Astrocyte of the spinal cord (primary cell): ENCODE data around the gene MAGI2.

Source experiments
- DNase-seq: peaks from one replicate; pipeline ENCODE4 v3.0.0; 2011; ENCODE audit warnings: low read depth, low spot score
- H3K4me3 ChIP-seq: 2 replicates; pipeline ENCODE4 v1.5.1; 2011; ENCODE audit warnings: low read depth, mild to moderate bottlenecking, low read length, moderate library complexity
- in situ Hi-C: cut with HindIII; loops from 2 replicates; pipeline ENCODE4 v1.10.0; 2017; ENCODE audit warnings: low sequenced_read_pairs
- TF ChIP-seq, protein P1 (sequence below): IDR thresholded peaks from 2 replicates; pipeline ENCODE4 v1.5.1; 2012; ENCODE audit warnings: low read depth, mild to moderate bottlenecking, low read length, inconsistent platforms

MAGI2 gene

GRCh38 chr7:78261739-78262138 lies 1191.7 kb downstream of the MAGI2 start:
- TF ChIP-seq, protein P1, sequence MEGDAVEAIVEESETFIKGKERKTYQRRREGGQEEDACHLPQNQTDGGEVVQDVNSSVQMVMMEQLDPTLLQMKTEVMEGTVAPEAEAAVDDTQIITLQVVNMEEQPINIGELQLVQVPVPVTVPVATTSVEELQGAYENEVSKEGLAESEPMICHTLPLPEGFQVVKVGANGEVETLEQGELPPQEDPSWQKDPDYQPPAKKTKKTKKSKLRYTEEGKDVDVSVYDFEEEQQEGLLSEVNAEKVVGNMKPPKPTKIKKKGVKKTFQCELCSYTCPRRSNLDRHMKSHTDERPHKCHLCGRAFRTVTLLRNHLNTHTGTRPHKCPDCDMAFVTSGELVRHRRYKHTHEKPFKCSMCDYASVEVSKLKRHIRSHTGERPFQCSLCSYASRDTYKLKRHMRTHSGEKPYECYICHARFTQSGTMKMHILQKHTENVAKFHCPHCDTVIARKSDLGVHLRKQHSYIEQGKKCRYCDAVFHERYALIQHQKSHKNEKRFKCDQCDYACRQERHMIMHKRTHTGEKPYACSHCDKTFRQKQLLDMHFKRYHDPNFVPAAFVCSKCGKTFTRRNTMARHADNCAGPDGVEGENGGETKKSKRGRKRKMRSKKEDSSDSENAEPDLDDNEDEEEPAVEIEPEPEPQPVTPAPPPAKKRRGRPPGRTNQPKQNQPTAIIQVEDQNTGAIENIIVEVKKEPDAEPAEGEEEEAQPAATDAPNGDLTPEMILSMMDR = no peak
- no peak for DNase-seq
- H3K4me3 ChIP-seq = no peak overlapping the region
- in situ Hi-C loops = no loop called here

DNA sequence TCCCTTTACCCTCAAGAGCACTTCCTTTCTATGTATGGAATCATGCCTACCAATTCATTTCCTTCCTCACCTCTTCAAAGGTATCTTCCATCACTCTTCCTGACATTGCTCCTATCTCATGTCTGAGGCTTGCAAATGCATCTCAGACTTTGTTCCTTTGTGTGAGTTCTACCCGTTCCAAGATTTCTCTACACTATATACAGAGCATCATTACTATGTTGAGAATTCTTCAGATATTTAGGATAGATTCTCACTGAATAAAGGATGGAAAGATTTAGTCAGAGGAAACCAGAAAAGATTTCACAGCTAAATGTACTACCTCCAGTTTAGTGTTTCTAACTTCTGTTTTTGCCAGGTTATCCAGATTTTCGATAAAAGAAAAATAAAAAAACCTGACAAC lies 1192.2 kb downstream of the MAGI2 start:
- TF ChIP-seq, protein P1 = no peak
- in situ Hi-C loops = no loop called here
- DNase-seq = no peak
- H3K4me3 ChIP-seq = no peak overlapping the region

GRCh38 chr7:78260826-78261225 lies 1192.6 kb downstream of the MAGI2 start:
- in situ Hi-C loops = no loop called here

GRCh38 chr7:78254726-78255055 lies 1198.8 kb downstream of the MAGI2 start:
- TF ChIP-seq, protein P1 = no peak
- in situ Hi-C loops = no loop called here
- DNase-seq = no peak
- no peak overlapping the region for H3K4me3 ChIP-seq

More at GRCh38 chr7:78260826-78261225, 1192.6 kb downstream of the MAGI2 start:
- DNase-seq = no peak
- TF ChIP-seq, protein P1 = no peak
- H3K4me3 ChIP-seq = no peak overlapping the region

DNA sequence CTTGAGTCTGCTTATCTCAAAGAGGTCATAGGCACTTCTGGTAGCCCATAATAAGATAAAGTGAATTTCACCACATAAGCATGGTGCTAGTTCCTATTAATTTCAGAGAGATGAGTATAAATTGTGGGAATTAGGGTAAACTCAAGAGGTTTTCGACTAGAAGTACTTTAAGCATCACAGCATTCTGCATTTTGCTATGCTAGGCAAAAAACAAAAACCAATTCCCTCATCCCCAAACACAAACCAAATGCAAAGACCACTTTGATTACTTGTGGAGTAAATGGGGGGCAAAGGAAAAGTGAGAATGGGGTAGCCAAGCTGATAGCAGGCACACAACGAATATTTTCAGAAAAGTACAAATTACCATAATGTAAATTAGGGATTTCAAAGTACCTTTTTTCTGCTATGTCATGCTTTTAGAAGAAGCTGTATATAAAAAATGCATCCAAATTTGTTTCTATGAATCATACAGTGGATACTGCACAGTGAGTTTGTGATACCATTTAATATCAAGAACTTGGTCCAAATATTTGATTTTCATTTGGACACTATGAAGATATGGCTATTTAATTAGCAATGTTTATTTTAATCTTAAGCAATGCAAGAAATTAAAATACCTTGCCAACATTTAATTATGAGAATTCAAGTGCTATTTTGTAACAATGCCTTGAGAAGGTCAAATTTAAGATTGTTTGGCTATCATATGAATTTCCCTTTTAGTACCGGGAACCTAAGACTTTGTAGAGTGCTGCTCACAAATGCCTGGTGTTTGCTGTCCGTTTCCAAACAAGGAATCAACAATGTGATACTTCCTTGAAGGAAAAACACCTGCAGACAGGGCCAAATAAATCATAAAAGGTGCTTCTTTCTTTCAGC lies 1199.4 kb downstream of the MAGI2 start:
- H3K4me3 ChIP-seq = no peak overlapping the region
- TF ChIP-seq, protein P1 = no peak
- in situ Hi-C loops = no loop called here
- DNase-seq = no peak

DNA sequence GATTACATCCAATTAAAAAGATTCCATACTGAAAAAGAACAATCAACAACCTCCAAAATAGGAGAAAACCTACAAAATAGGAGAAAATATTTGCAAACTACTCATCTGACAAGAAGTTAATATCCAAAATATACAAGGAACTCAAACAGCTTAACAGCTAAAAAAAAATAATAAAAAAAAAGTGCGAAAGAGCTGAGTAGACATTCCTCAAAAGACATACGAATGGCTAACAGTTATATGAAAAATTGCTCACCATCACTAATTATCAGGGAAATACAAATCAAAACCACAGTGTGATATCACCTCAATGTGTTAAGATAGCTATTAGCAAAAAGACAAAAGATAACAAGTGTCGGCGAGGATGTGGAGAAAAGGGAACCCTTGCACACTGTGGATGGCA lies 1204.6 kb downstream of the MAGI2 start:
- DNase-seq = no peak
- TF ChIP-seq, protein P1 = no peak
- no peak overlapping the region for H3K4me3 ChIP-seq
- in situ Hi-C loops = no loop called here
